GM12878 (cell line): Measurements from ENCODE around the gene ANXA5. TPM values are rescaled to one million over a fixed set of nuclear protein-coding genes. Genes with fewer than 3 reads are reported as not detected.

Experiments
- ATAC-seq: fragments of 200-7000 bp; cut with Tn5 transposase; 3 replicates; pipeline ENCODE4 v1.9.1; 2020; ENCODE audit warnings: mild to moderate bottlenecking, moderate library complexity
- BruUV-seq: library from RNA; stranded (reverse); fragments of 400-500 nt; replicated peaks from 2 replicates; lab custom pipeline; 2021; lab: Mats Ljungman, UMichigan
- CTCF ChIA-PET: fragments of 300-600 bp; sonication (Branson Sonifier 250); formaldehyde crosslinking; extraction: SDS; loops from one replicate; lab custom pipeline; 2021; ENCODE audit warnings: inconsistent platforms; lab: Yijun Ruan, JAX
- POLR2A ChIA-PET: fragments of 350-600 bp; formaldehyde crosslinking; extraction: SDS; loops from one replicate; lab custom pipeline; 2021; ENCODE audit warnings: inconsistent platforms; lab: Charles Lee
- RAD21 ChIA-PET: fragments of 300-600 bp; sonication (Branson Sonifier 250); formaldehyde crosslinking; loops from one replicate; lab custom pipeline; 2023; ENCODE audit warnings: antibody characterized with exemption; ENCODE audit not compliant: unreplicated experiment; lab: Charles Lee
- SMC1A ChIA-PET: fragments of 300-600 bp; sonication (Branson Sonifier 250); formaldehyde crosslinking; loops from one replicate; lab custom pipeline; 2023; ENCODE audit not compliant: unreplicated experiment, uncharacterized antibody; lab: Charles Lee
- DNase-seq: peaks from one replicate; pipeline ENCODE4 v3.0.0-alpha.2; 2011; ENCODE audit warnings: low read depth, low spot score
- FAIRE-seq: peaks from 3 replicates; lab custom pipeline; 2011; peaks lifted over from hg19 to GRCh38; lab: Jason Lieb, UNC
- H2AFZ ChIP-seq: 2 replicates; pipeline ENCODE4 v1.6.0; 2011; ENCODE audit warnings: low read depth, low read length, control low read depth; ENCODE audit not compliant: control insufficient read depth
- H3K27ac ChIP-seq: 2 replicates; pipeline ENCODE4 v1.5.1; 2011; ENCODE audit warnings: control low read depth; ENCODE audit not compliant: control insufficient read depth, insufficient read depth
- H3K27me3 ChIP-seq, 2 experiments: replicated peaks in 1 of 2; 2 replicates each; pipeline versions ENCODE4 v1.6.0 to v1.6.1; 2011; ENCODE audit warnings: low read length in 1 of 2; ENCODE audit not compliant: control insufficient read depth in 2 of 2, insufficient read depth in 2 of 2
- H3K36me3 ChIP-seq, 2 experiments: 2 replicates each; pipeline ENCODE4 v1.5.1; 2011; ENCODE audit warnings: low read length in 1 of 2; ENCODE audit not compliant: control insufficient read depth in 2 of 2, insufficient read depth in 2 of 2
- H3K4me1 ChIP-seq: 2 replicates; pipeline ENCODE4 v1.6.1; 2011; ENCODE audit warnings: mild to moderate bottlenecking, low read length, moderate library complexity, mixed read lengths; ENCODE audit not compliant: control insufficient read depth, insufficient read depth
- H3K4me2 ChIP-seq: 2 replicates; pipeline ENCODE4 v1.6.0; 2011; ENCODE audit warnings: control low read depth; ENCODE audit not compliant: control insufficient read depth, insufficient read depth
- H3K4me3 ChIP-seq: fragments of 200-600 bp; sonication (generic); 2 replicates; pipeline ENCODE4 v1.5.1; 2016
- H3K79me2 ChIP-seq: 2 replicates; pipeline ENCODE4 v1.6.0; 2011; ENCODE audit warnings: low read length; ENCODE audit not compliant: control insufficient read depth, insufficient read depth
- H3K9ac ChIP-seq: 2 replicates; pipeline ENCODE4 v1.8.0; 2011; ENCODE audit warnings: low read length, control low read depth, mixed read lengths; ENCODE audit not compliant: control insufficient read depth, insufficient read depth
- H3K9me3 ChIP-seq: replicated peaks from 3 replicates; pipeline ENCODE4 v1.5.1; 2011; ENCODE audit warnings: mild to moderate bottlenecking, low read length; ENCODE audit not compliant: control insufficient read depth, insufficient read depth
- H4K20me1 ChIP-seq: 2 replicates; pipeline ENCODE4 v1.6.0; 2011; ENCODE audit not compliant: control insufficient read depth, insufficient read depth
- ELK1 ChIP-seq: IDR thresholded peaks from 2 replicates; pipeline ENCODE4 v1.6.1; 2012; ENCODE audit warnings: low read depth, low read length, improper control_type of control experiment
- NR2C2 ChIP-seq: IDR thresholded peaks from 2 replicates; pipeline ENCODE4 v1.6.1; 2011; ENCODE audit warnings: borderline replicate concordance, low read depth; ENCODE audit not compliant: control insufficient read depth, insufficient read length
- NR2F1 ChIP-seq: fragments of 450-650 bp; conservative IDR thresholded peaks from 2 replicates; pipeline ENCODE4 v1.6.1; 2017; ENCODE audit warnings: mild to moderate bottlenecking
- SUZ12 ChIP-seq: fragments of 200-600 bp; sonication (generic); IDR thresholded peaks from one replicate; pipeline ENCODE4 v1.6.1; 2018; ENCODE audit warnings: antibody characterized with exemption, mild to moderate bottlenecking; ENCODE audit not compliant: unreplicated experiment
- USF2 ChIP-seq: IDR thresholded peaks from 2 replicates; pipeline ENCODE4 v1.6.1; 2011; ENCODE audit warnings: low read depth, low read length, improper control_type of control experiment, borderline replicate concordance
- ZNF217 ChIP-seq: fragments of 450-650 bp; IDR thresholded peaks from 2 replicates; pipeline ENCODE4 v1.6.1; 2017; ENCODE audit warnings: antibody characterized with exemption, mild to moderate bottlenecking
- WGBS: methylation state at CpG from one replicate; pipeline ENCODE4 v1.1.6; 2016; ENCODE audit warnings: low lambda C conversion rate; ENCODE audit not compliant: insufficient replicate concordance, insufficient coverage; ENCODE audit errors: missing lambda C conversion rate; 5-methylcytosine and 5-hydroxymethylcytosine counted together
- in situ Hi-C: fragments of 300-500 bp; cut with MboI; formaldehyde crosslinking; loops from 9 replicates; pipeline ENCODE4 v1.14.3; 2018; ENCODE audit warnings: mixed read lengths
- intact Hi-C: fragments of 100-400 bp; cut with micrococcal nuclease; formaldehyde crosslinking; loops from one replicate; pipeline ENCODE4 v1.14.2; 2022; ENCODE audit not compliant: unreplicated experiment
- polyA plus RNA-seq, 11 experiments: library from polyadenylated mRNA; depleted of rRNA in 4 of 11; unstranded in 6 of 11; stranded (reverse) in 5 of 11; fragments of >200 nt; fragmentation: Nextera tagmentation in 4 of 11; fragmentation: Illumina TruSeq in 1 of 11; extraction: Ambion mirVana in 4 of 11; extraction: Trizol in 1 of 11; gene quantifications; 1 replicate in 1 of 11; 2 replicates in 10 of 11; pipeline versions ENCODE4 v1.2.1 to v1.2.3, GENCODE V29; 2011 to 2016; ENCODE audit warnings: inconsistent platforms in 2 of 11, missing spikeins in 2 of 11, low read depth in 1 of 11
- total RNA-seq, 4 experiments: library from RNA; depleted of rRNA in 3 of 4; stranded (reverse); fragments of >200 nt in 3 of 4; fragmentation: Illumina TruSeq in 1 of 4; extraction: Trizol in 1 of 4; gene quantifications; 2 replicates each; pipeline versions ENCODE4 v1.2.1 to v1.2.3, GENCODE V29; 2013 to 2021

Gene ANXA5
- total and polyA plus RNA-seq, 10 of the 15 experiments (the other 5 are each of a cell fraction or from before 2014, with no cell fraction given) = 101 to 249 (median 169) TPM

GRCh38 chr4:121669163-121669550, 27.6 kb downstream of the ANXA5 start (continued):
- TF ChIP-seq ZNF217 = no peak
- TF ChIP-seq, all 136 proteins: peak for 0

GRCh38 chr4:121668368-121669162, 28.2 kb downstream of the ANXA5 start:
- H3K9me3 ChIP-seq = no peaks in the 10 kb centered on the region
- no peak overlapping the region for H3K9ac ChIP-seq
- TF ChIP-seq NR2C2 (no peak), SUZ12 (no peak), NR2F1 (no peak), USF2 (no peak), ELK1 (no peak)
- RAD21 ChIA-PET = interaction anchor here (1.2 kb wide), 1 partner anchor 25 kb away, joined by 3 read pairs; no protein-coding TSS in a partner anchor
- intact Hi-C loops (no loop called here), in situ Hi-C loops (no loop called here)
- POLR2A ChIA-PET = interaction anchor here (0.6 to 0.9 kb wide), 2 partner anchors 27 to 36 kb away, joined by 3 to 14 read pairs; no protein-coding TSS in a partner anchor
- SMC1A ChIA-PET = interaction anchor here (0.6 to 1.7 kb wide), 4 partner anchors 9 to 51 kb away, joined by 3 to 6 read pairs (median 4); no protein-coding TSS in a partner anchor
- H3K4me3 ChIP-seq = no peak overlapping the region
- FAIRE-seq (no peak), DNase-seq (no peak), ATAC-seq (no peak)
- no peak overlapping the region for H2AFZ ChIP-seq
- H3K4me1 ChIP-seq = no peaks in the 10 kb centered on the region
- CTCF ChIA-PET = interaction anchor here (0.6 to 1.1 kb wide), 3 partner anchors 15 to 1381 kb away, joined by 3 to 4 read pairs (median 4); no protein-coding TSS in a partner anchor
- 98% methylated on average over 4 of the region's 4 CpGs for WGBS
- H3K27me3 ChIP-seq = no peaks in the 10 kb centered on the region
- no peaks in the 10 kb centered on the region for H4K20me1 ChIP-seq
- no peak overlapping the region for H3K27ac ChIP-seq
- H3K4me2 ChIP-seq = no peak overlapping the region
- no peaks in the 10 kb centered on the region for H3K79me2 ChIP-seq
- peaks cover 6 to 39% of the 10 kb centered on the region in 2 experiments for H3K36me3 ChIP-seq
- no TSS peak for BruUV-seq
